Spleen (tissue), 7 donors: ENCODE results near the gene PELI2.

Experiments used
- POLR2A ChIP-seq, 3 donors: fragments of 450-650 bp; IDR thresholded peaks; one replicate each; pipeline ENCODE4 v1.5.1; 2017; ENCODE audit warnings: antibody characterized with exemption in 3 of 3, mild to moderate bottlenecking in 1 of 3
- POLR2AphosphoS5 ChIP-seq, 3 donors: sonication (generic); formaldehyde crosslinking; IDR thresholded peaks; one replicate each; pipeline ENCODE4 v1.5.1; 2017; ENCODE audit warnings: antibody characterized with exemption in 3 of 3
- TF ChIP-seq, protein P1 (sequence below), 11 experiments: fragments of 200-600 bp in 7 of 11; fragments of 450-650 bp in 4 of 11; sonication (generic) in 4 of 11; IDR thresholded peaks in 8 of 11; conservative IDR thresholded peaks in 3 of 11; 1 replicate in 7 of 11; 2 replicates in 4 of 11; pipeline versions ENCODE4 v1.4.0 to v1.8.0; 2016 to 2021; ENCODE audit warnings: antibody characterized with exemption in 11 of 11, inconsistent platforms in 4 of 11, mild to moderate bottlenecking in 1 of 11
- donor health status: DM: no; HTN: no; CAD: no; lungs with moderate emphysema.
- donor health status: DM: no; HTN: no; CAD: no.
- donor health status: DM: no; HTN: no; CAD: no.

DNA sequence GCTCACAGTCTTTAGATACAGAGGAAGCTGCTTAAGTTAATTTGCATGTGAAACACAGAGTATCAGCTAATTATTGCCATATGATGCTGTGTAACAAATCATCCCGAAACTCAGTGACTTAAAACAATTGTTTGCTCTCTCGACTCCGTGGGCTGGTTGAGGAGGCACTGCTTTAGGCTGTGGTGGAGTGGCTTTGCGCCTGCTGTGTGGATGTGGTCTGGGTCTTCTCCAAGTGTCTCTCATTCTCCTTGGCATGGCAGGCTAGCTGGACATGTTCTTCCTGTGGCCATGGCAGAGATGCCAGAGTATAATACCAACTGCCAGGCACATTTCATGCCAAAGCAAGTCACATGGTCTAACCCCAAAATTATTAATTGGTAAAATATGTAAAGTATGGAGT is 40.9 kb downstream of the PELI2 start:
- TF ChIP-seq, protein P1, sequence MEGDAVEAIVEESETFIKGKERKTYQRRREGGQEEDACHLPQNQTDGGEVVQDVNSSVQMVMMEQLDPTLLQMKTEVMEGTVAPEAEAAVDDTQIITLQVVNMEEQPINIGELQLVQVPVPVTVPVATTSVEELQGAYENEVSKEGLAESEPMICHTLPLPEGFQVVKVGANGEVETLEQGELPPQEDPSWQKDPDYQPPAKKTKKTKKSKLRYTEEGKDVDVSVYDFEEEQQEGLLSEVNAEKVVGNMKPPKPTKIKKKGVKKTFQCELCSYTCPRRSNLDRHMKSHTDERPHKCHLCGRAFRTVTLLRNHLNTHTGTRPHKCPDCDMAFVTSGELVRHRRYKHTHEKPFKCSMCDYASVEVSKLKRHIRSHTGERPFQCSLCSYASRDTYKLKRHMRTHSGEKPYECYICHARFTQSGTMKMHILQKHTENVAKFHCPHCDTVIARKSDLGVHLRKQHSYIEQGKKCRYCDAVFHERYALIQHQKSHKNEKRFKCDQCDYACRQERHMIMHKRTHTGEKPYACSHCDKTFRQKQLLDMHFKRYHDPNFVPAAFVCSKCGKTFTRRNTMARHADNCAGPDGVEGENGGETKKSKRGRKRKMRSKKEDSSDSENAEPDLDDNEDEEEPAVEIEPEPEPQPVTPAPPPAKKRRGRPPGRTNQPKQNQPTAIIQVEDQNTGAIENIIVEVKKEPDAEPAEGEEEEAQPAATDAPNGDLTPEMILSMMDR (IDR thresholded peaks at IDR 0.05 in 8 of 11, conservative IDR thresholded peaks at IDR 0.05 in 3 of 11), result no peak
- no peak for TF ChIP-seq POLR2AphosphoS5 (IDR thresholded peaks at IDR 0.05)
- no peak for TF ChIP-seq POLR2A (IDR thresholded peaks at IDR 0.05)
